Ishikawa (cell line): ENCODE measurements around the gene BBS9.

Experiments
- CEBPB ChIP-seq: IDR thresholded peaks from 2 replicates; pipeline ENCODE4 v1.6.1; 2012
- CREB1 ChIP-seq: IDR thresholded peaks from 2 replicates; pipeline ENCODE4 v1.6.1; 2012; ENCODE audit warnings: low read depth
- EGR1 ChIP-seq: IDR thresholded peaks from 2 replicates; pipeline ENCODE4 v1.6.1; 2012
- EP300 ChIP-seq: IDR thresholded peaks from 2 replicates; pipeline ENCODE4 v1.6.1; 2012; ENCODE audit warnings: borderline replicate concordance
- FOXM1 ChIP-seq: IDR thresholded peaks from 2 replicates; pipeline ENCODE4 v1.6.1; 2012; ENCODE audit warnings: low read depth, borderline replicate concordance
- MAX ChIP-seq: IDR thresholded peaks from 2 replicates; pipeline ENCODE4 v1.6.1; 2012
- NFIC ChIP-seq: IDR thresholded peaks from 2 replicates; pipeline ENCODE4 v1.6.1; 2012
- RAD21 ChIP-seq: IDR thresholded peaks from 2 replicates; pipeline ENCODE4 v1.6.1; 2012; ENCODE audit warnings: low read depth
- TAF1 ChIP-seq: IDR thresholded peaks from 2 replicates; pipeline ENCODE4 v1.6.1; 2012; ENCODE audit warnings: low read depth, mild to moderate bottlenecking
- TCF12 ChIP-seq: IDR thresholded peaks from 2 replicates; pipeline ENCODE4 v1.6.1; 2012; ENCODE audit warnings: low read depth
- TEAD4 ChIP-seq: IDR thresholded peaks from 2 replicates; pipeline ENCODE4 v1.6.1; 2012
- YY1 ChIP-seq: IDR thresholded peaks from 2 replicates; pipeline ENCODE4 v1.6.1; 2012; ENCODE audit warnings: low read depth
- ZBTB7A ChIP-seq: IDR thresholded peaks from 2 replicates; pipeline ENCODE4 v1.6.1; 2012; ENCODE audit warnings: low read depth
- TF ChIP-seq, protein P1 (sequence below): IDR thresholded peaks from 2 replicates; pipeline ENCODE4 v1.6.1; 2012; ENCODE audit warnings: low read depth, mild to moderate bottlenecking
- TF ChIP-seq, protein P2 (sequence below): IDR thresholded peaks from 2 replicates; pipeline ENCODE4 v1.6.1; 2012

The BBS9 gene

GRCh38 chr7:33558549-33559323 lies 429.4 kb downstream of the BBS9 start:
- TF ChIP-seq EP300 (no peak), MAX (no peak), ZBTB7A (no peak), RAD21 (no peak), CEBPB (no peak), TAF1 (no peak), NFIC (no peak), YY1 (no peak)
- TF ChIP-seq, protein P1, sequence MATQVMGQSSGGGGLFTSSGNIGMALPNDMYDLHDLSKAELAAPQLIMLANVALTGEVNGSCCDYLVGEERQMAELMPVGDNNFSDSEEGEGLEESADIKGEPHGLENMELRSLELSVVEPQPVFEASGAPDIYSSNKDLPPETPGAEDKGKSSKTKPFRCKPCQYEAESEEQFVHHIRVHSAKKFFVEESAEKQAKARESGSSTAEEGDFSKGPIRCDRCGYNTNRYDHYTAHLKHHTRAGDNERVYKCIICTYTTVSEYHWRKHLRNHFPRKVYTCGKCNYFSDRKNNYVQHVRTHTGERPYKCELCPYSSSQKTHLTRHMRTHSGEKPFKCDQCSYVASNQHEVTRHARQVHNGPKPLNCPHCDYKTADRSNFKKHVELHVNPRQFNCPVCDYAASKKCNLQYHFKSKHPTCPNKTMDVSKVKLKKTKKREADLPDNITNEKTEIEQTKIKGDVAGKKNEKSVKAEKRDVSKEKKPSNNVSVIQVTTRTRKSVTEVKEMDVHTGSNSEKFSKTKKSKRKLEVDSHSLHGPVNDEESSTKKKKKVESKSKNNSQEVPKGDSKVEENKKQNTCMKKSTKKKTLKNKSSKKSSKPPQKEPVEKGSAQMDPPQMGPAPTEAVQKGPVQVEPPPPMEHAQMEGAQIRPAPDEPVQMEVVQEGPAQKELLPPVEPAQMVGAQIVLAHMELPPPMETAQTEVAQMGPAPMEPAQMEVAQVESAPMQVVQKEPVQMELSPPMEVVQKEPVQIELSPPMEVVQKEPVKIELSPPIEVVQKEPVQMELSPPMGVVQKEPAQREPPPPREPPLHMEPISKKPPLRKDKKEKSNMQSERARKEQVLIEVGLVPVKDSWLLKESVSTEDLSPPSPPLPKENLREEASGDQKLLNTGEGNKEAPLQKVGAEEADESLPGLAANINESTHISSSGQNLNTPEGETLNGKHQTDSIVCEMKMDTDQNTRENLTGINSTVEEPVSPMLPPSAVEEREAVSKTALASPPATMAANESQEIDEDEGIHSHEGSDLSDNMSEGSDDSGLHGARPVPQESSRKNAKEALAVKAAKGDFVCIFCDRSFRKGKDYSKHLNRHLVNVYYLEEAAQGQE, result no peak
- TF ChIP-seq, protein P2, sequence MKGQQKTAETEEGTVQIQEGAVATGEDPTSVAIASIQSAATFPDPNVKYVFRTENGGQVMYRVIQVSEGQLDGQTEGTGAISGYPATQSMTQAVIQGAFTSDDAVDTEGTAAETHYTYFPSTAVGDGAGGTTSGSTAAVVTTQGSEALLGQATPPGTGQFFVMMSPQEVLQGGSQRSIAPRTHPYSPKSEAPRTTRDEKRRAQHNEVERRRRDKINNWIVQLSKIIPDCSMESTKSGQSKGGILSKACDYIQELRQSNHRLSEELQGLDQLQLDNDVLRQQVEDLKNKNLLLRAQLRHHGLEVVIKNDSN, result no peak

DNA sequence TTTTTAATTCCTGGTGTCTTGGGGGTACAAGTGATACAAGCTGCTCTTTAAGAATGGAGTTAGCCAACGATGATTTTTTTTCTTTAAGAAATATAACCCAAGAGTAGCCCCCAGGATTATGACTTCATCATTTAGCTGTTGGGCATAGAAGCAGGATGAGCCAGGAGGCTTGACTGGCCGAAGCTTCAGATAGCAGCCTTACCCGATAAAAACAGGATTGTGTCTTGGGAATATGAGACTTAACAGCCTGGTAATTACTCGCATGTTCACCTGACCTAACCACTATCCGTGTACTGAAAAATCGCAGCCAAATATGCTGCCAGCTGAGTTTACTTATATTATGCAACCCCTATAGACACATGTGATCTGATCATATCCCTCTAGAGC lies 430.0 kb downstream of the BBS9 start:
- TF ChIP-seq FOXM1 (no peak), TAF1 (no peak), TCF12 (no peak), EGR1 (no peak), NFIC (no peak), EP300 (no peak), CEBPB (no peak), TEAD4 (no peak)
- TF ChIP-seq, protein P1, result no peak
- TF ChIP-seq, protein P2, result no peak

DNA sequence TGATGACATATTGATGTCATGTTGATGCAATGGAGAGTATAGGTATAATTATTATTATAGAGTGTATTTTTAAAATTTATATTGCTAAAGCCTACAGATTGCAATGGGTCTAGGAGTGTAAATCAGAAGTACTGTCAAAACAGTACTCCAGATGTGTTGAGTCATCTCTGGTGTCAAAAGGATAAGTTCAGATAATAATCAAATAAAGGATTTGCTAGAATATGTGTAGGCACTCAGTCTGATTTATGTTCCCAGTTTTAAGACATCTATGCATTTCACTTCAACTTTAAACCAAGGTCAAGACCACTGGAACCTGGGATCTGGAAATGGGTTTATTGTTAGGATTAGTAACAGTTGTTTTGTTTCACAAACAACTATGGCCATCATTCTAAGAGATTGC lies 433.6 kb downstream of the BBS9 start:
- TF ChIP-seq TAF1 (no peak), TCF12 (no peak), NFIC (no peak), EGR1 (no peak), CREB1 (no peak), MAX (no peak), YY1 (no peak), RAD21 (no peak), TEAD4 (no peak), CEBPB (no peak), FOXM1 (no peak), ZBTB7A (no peak), EP300 (no peak)
- TF ChIP-seq, protein P2, result no peak
- TF ChIP-seq, protein P1, result no peak

DNA sequence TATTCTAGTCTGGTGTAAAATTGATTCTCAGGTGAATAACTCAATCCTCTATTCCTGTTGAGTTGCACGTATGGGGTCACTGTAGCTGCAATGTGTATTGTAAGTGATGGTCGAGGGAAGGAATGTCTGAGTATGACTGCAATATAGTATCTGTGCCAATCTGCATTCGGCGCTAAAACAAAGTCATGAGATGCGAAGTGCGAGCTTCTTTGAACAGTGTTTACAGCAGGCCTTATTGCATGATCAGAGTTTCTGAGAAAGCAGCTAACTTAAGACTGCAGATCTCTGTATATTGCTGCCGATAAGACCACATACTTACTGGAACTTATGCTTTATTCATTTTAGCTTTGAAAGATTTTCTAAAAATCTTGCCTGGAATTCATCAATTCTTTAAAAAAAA lies 434.3 kb downstream of the BBS9 start:
- TF ChIP-seq TAF1 (no peak), YY1 (no peak), NFIC (no peak), CREB1 (no peak), CEBPB (no peak), FOXM1 (no peak), EGR1 (no peak), RAD21 (no peak), MAX (no peak), ZBTB7A (no peak), EP300 (no peak), TEAD4 (no peak), TCF12 (no peak)
- TF ChIP-seq, protein P1, result no peak
- TF ChIP-seq, protein P2, result no peak
